Smooth muscle cell (in vitro differentiated cells): ENCODE measurements around the gene CNST. TPM values are rescaled to one million over a fixed set of nuclear protein-coding genes. Genes with fewer than 3 reads are reported as not detected.

ENCODE experiments used
- DNase-seq: peaks from one replicate; lab custom pipeline; 2025; ENCODE audit not compliant: unreplicated experiment; lab: John Stamatoyannopoulos, UW
- H2AFZ ChIP-seq: fragments of 200-600 bp; sonication (generic); 2 replicates; pipeline ENCODE4 v1.6.0; 2016; ENCODE audit warnings: antibody characterized with exemption, low read depth, mild to moderate bottlenecking
- H3F3A ChIP-seq: fragments of 200-600 bp; sonication (generic); 2 replicates; pipeline ENCODE4 v1.6.0; 2017; ENCODE audit warnings: antibody characterized with exemption, low read depth
- H3K27ac ChIP-seq: fragments of 200-600 bp; sonication (generic); 2 replicates; pipeline ENCODE4 v1.5.1; 2016; ENCODE audit warnings: low read depth, mild to moderate bottlenecking
- H3K27me3 ChIP-seq: fragments of 200-600 bp; sonication (generic); 2 replicates; pipeline ENCODE4 v1.6.1; 2016; ENCODE audit warnings: low read depth, mild to moderate bottlenecking
- H3K36me3 ChIP-seq: fragments of 200-600 bp; sonication (generic); 2 replicates; pipeline ENCODE4 v1.5.1; 2016; ENCODE audit warnings: low read depth
- H3K4me1 ChIP-seq: fragments of 200-600 bp; sonication (generic); 2 replicates; pipeline ENCODE4 v1.5.1; 2016; ENCODE audit warnings: low read depth
- H3K4me2 ChIP-seq: fragments of 200-600 bp; sonication (generic); 2 replicates; pipeline ENCODE4 v1.6.0; 2016; ENCODE audit warnings: mild to moderate bottlenecking
- H3K4me3 ChIP-seq: fragments of 200-600 bp; sonication (generic); 2 replicates; pipeline ENCODE4 v1.5.1; 2016; ENCODE audit warnings: mild to moderate bottlenecking
- H3K79me2 ChIP-seq: fragments of 200-600 bp; sonication (generic); 2 replicates; pipeline ENCODE4 v1.6.0; 2016; ENCODE audit warnings: low read depth, mild to moderate bottlenecking
- H3K9ac ChIP-seq: fragments of 200-600 bp; sonication (generic); 2 replicates; pipeline ENCODE4 v1.6.0; 2016; ENCODE audit warnings: low read depth
- H3K9me3 ChIP-seq: fragments of 200-600 bp; sonication (generic); replicated peaks from 2 replicates; pipeline ENCODE4 v1.5.1; 2016; ENCODE audit warnings: low read depth
- H4K20me1 ChIP-seq: fragments of 200-600 bp; sonication (generic); 2 replicates; pipeline ENCODE4 v1.6.0; 2016; ENCODE audit warnings: low read depth
- CTCF ChIP-seq: fragments of 200-600 bp; sonication (generic); IDR thresholded peaks from 2 replicates; pipeline ENCODE4 v1.5.1; 2017; ENCODE audit warnings: borderline replicate concordance, mild to moderate bottlenecking, antibody characterized with exemption; ENCODE audit not compliant: insufficient read depth, poor library complexity, severe bottlenecking
- whole genome bisulfite sequencing: methylation state at CpG from one replicate; pipeline ENCODE4 v1.1.7; 2016; ENCODE audit warnings: low lambda C conversion rate; 5-methylcytosine and 5-hydroxymethylcytosine counted together
- polyA plus RNA-seq: library from polyadenylated mRNA; unstranded; fragments of >200 nt; fragmentation: Nextera tagmentation; extraction: Ambion mirVana; gene quantifications from 2 replicates; pipeline ENCODE4 v1.2.1, GENCODE V29; 2016
- total RNA-seq: library from RNA; depleted of rRNA; stranded (reverse); fragments of >200 nt; gene quantifications from 2 replicates; pipeline ENCODE4 v1.2.3, GENCODE V29; 2014

The CNST gene
- total and polyA plus RNA-seq, 2 experiments from 2014 or later, result 6.7 to 16.9 TPM

GRCh38 chr1:246595146-246595545, 28.9 kb downstream of the CNST start:
- Histone ChIP-seq H3K27ac (no peak overlapping the region), H3K9me3 (no peaks in the 10 kb centered on the region), H3K4me1 (no peaks in the 10 kb centered on the region), H3K9ac (no peak overlapping the region), H4K20me1 (peaks cover 9% of the 10 kb centered on the region), H3K36me3 (no peaks in the 10 kb centered on the region), H3K79me2 (peaks cover 5% of the 10 kb centered on the region), H3K4me3 (no peak overlapping the region), H3F3A (no peaks in the 10 kb centered on the region), H2AFZ (no peak overlapping the region), H3K27me3 (no peaks in the 10 kb centered on the region), H3K4me2 (no peak overlapping the region)
- TF ChIP-seq CTCF, result no peak
- DNase-seq, result no peak
- WGBS, result 52% methylated on average over 3 of the region's 3 CpGs

- Histone ChIP-seq H3K9ac (no peak overlapping the region), H3K36me3 (no peaks in the 10 kb centered on the region), H3K4me2 (no peak overlapping the region), H3K79me2 (no peaks in the 10 kb centered on the region), H3K9me3 (no peaks in the 10 kb centered on the region), H3F3A (no peaks in the 10 kb centered on the region), H2AFZ (no peak overlapping the region), H4K20me1 (peaks cover 9% of the 10 kb centered on the region), H3K27ac (no peak overlapping the region), H3K27me3 (no peaks in the 10 kb centered on the region), H3K4me1 (no peaks in the 10 kb centered on the region), H3K4me3 (no peak overlapping the region)
- WGBS, result 92% methylated on average over 5 of the region's 5 CpGs
- TF ChIP-seq CTCF, result no peak
- no peak for DNase-seq
These were observed 31.1 kb downstream of the CNST start for GRCh38 chr1:246597340-246597739.

GRCh38 chr1:246597971-246598370, 31.7 kb downstream of the CNST start:
- no peak for TF ChIP-seq CTCF
- Histone ChIP-seq H3K4me1 (no peaks in the 10 kb centered on the region), H3K9me3 (no peaks in the 10 kb centered on the region), H3K27me3 (no peaks in the 10 kb centered on the region), H3K9ac (no peak overlapping the region), H3F3A (no peaks in the 10 kb centered on the region), H3K4me3 (no peak overlapping the region), H2AFZ (no peak overlapping the region), H4K20me1 (peaks cover 9% of the 10 kb centered on the region), H3K79me2 (no peaks in the 10 kb centered on the region), H3K27ac (no peak overlapping the region), H3K4me2 (no peak overlapping the region), H3K36me3 (no peaks in the 10 kb centered on the region)
- 98% methylated on average over 7 of the region's 7 CpGs for WGBS
- DNase-seq, result no peak

- H3F3A ChIP-seq, result no peaks in the 10 kb centered on the region
- H3K27ac ChIP-seq, result no peak overlapping the region
- no peak overlapping the region for H3K9ac ChIP-seq
- no peak for TF ChIP-seq CTCF
- no peaks in the 10 kb centered on the region for H3K4me1 ChIP-seq
- DNase-seq, result no peak
- H4K20me1 ChIP-seq, result peaks cover 9% of the 10 kb centered on the region
- no peak overlapping the region for H3K4me3 ChIP-seq
- H3K9me3 ChIP-seq, result no peaks in the 10 kb centered on the region
- H2AFZ ChIP-seq, result no peak overlapping the region
- H3K79me2 ChIP-seq, result peaks cover 5% of the 10 kb centered on the region
- H3K27me3 ChIP-seq, result no peaks in the 10 kb centered on the region
- 88% methylated on average over 4 of the region's 4 CpGs for WGBS
- H3K4me2 ChIP-seq, result no peak overlapping the region
- no peaks in the 10 kb centered on the region for H3K36me3 ChIP-seq
These were observed 33.1 kb downstream of the CNST start for GRCh38 chr1:246599315-246599714.
